ENCODE results near the gene COL6A1. TPM values are rescaled to one million over a fixed set of nuclear protein-coding genes. Genes with fewer than 3 reads are reported as not detected.

The COL6A1 gene
- total and polyA plus RNA-seq, 2 donors (not counting 3 experiments of a cell fraction or from before 2014, with no cell fraction given): 30.1 to 42.4 TPM

GRCh38 chr21:45948576-45949141, 32.9 kb upstream of the COL6A1 start:
- DNase-seq (ENCODE audit: low read depth, low spot score) (no peak), FAIRE-seq (no peak)
- Histone ChIP-seq H3K9me3 (replicated peaks; ENCODE audit: control insufficient read depth, insufficient read depth, low read length) (no peaks in the 10 kb centered on the region), H3K36me3 (ENCODE audit: control insufficient read depth in 2 of 2, extremely low read depth in 1 of 2, insufficient read depth in 2 of 2, low read length in 2 of 2) (no peaks in the 10 kb centered on the region), H3K4me2 (ENCODE audit: insufficient read depth, low read length) (no peak overlapping the region), H3K9me1 (replicated peaks; ENCODE audit: control insufficient read depth, extremely low read depth, insufficient read depth, low read length) (no peaks in the 10 kb centered on the region), H3K4me1 (ENCODE audit: control insufficient read depth, extremely low read depth, insufficient read depth, low read length) (no peaks in the 10 kb centered on the region), H3K27ac (ENCODE audit: insufficient read depth, low read depth, low read length) (no peak overlapping the region), H2AFZ (ENCODE audit: low read depth, low read length) (no peak overlapping the region), H3K27me3 (ENCODE audit: control insufficient read depth in 2 of 2, insufficient read depth in 2 of 2, low read length in 2 of 2) (peaks cover 3 to 5% of the 10 kb centered on the region in 2 experiments), H3K79me2 (ENCODE audit: control insufficient read depth, insufficient read depth, low read length) (no peaks in the 10 kb centered on the region), H4K20me1 (replicated peaks; ENCODE audit: control insufficient read depth, extremely low read depth, insufficient read depth, low read length) (no peaks in the 10 kb centered on the region), H3K4me3 (replicated peaks in 1 of 3; ENCODE audit: insufficient read depth in 1 of 3, low read depth in 1 of 3, low read length in 3 of 3) (no peak overlapping the region), H3K9ac (replicated peaks; ENCODE audit: extremely low read depth, insufficient read depth, low read length) (no peak overlapping the region)
- CTCF ChIA-PET: no interaction called here
- dilution Hi-C loops (cut with MboI; ENCODE audit: extremely low pct_ligation_motif_present, low sequenced_read_pairs): no loop called here
- no TSS peak for BruUV-seq (replicated peaks)
- TF ChIP-seq JUN (IDR thresholded peaks at IDR 0.05; ENCODE audit: borderline replicate concordance, insufficient read depth, insufficient read length, low read depth): no peak
- no peak for TF ChIP-seq CTCF (IDR thresholded peaks at IDR 0.05; ENCODE audit: extremely low read depth in 1 of 2, insufficient read depth in 1 of 2, low read depth in 1 of 2, low read length in 2 of 2)
- no peak for TF ChIP-seq FOS (IDR thresholded peaks at IDR 0.05; ENCODE audit: borderline replicate concordance, insufficient read depth, low read length)
- TF ChIP-seq POLR2A (IDR thresholded peaks at IDR 0.05; ENCODE audit: low read depth, low read length): no peak
- TF ChIP-seq MAX (IDR thresholded peaks at IDR 0.05; ENCODE audit: insufficient read depth, insufficient read length): no peak
- no peak for TF ChIP-seq EZH2 (IDR thresholded peaks at IDR 0.05; ENCODE audit: borderline replicate concordance, low read depth, low read length, severe bottlenecking)
- no peak for TF ChIP-seq POLR2AphosphoS5 (IDR thresholded peaks at IDR 0.05; ENCODE audit: insufficient read depth, low read depth, low read length)
- TF ChIP-seq MYC (IDR thresholded peaks at IDR 0.05; ENCODE audit: low read depth, low read length): no peak
- no peak for TF ChIP-seq GATA2 (IDR thresholded peaks at IDR 0.05; ENCODE audit: insufficient read depth, insufficient read length, low read depth, low read length)
- POLR2A ChIA-PET: no interaction called here
- intact Hi-C loops (cut with micrococcal nuclease): no loop called here

All from endothelial cell of umbilical vein (primary cell).